Measurements from ENCODE around the gene CCDC34. TPM values are rescaled to one million over a fixed set of nuclear protein-coding genes. Genes with fewer than 3 reads are reported as not detected.

The CCDC34 gene
- total RNA-seq (2014; rRNA removed; shearing (Covaris generic)), result 10.5 and 11.4 TPM in 2 replicates
- polyA plus RNA-seq (2015; cell fraction: cytosol; rRNA removed), result 16.7 and 17.4 TPM in 2 replicates
- polyA plus RNA-seq (2015; cell fraction: nucleus; rRNA removed), result 6.7 and 9.3 TPM in 2 replicates

DNA sequence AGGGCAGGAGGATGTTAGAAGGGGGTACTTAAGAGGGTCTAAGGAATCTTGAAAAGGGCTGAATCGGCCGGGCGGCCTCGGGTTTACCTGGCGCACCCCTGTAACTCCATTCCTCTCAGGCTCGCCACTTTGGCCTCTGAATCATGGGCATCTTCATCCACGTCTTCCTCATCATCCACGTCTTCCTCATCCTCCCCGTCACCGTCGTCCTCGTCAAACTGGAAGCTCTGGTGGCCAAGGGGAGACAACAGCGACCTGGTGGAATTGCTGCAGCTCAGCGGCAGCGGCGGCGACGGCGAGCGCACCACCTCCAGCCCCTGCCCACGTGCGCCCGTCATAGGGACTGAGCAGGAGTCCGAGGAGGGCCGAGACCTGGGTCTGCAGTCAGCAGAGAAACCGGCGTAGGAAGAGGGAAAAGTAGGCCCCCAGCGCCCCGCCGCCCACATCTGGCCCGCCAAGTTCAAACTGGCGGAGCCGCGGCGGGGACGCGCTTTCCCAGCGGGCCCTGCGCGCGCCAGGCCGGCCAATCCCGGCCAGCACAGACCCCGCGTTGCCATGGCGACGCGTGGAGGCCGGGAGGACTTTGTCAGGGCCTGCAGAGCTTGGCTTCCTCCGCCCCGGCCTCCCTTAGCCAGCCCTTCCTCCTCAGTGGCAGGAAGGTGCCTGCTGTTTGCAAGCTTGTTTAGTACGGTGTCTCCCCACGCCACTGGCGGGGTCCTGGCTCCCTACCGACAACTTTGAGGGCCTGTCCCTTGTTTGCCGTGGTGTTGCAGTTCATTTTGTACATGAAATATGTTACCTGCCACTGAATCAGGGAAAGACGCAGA, at the start of gene CCDC34:
Gene CCDC34 (minus strand): TSS at position 467 of the 827 bp plus-strand sequence. CDS start 21 bp downstream, at position 446.
- peak; percentile 92 for DNase-seq (ENCODE audit: low read depth)

GRCh38 chr11:27412192-27412691, 49.2 kb upstream of the CCDC34 start:
- no peak for DNase-seq (ENCODE audit: low read depth)

GRCh38 chr11:27411328-27411727, 48.3 kb upstream of the CCDC34 start:
- no peak for DNase-seq (ENCODE audit: low read depth)

DNA sequence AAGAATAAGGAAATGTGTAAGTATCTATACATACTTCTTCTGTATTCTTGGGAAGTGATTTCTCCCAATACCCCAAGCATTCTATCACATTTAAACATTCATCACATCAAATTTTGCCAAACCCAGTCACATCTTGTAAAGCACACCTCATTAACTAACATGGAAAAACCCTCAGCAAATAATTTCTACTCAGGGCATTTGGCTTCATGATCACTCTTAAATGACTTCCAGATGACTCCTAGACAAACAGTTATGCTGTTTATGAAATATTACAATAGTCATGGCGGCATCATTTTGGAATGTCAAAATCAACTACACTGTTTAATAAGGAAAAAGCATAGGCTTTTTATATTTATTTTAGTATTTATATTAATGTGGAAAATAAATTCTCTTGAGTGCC, 47.3 kb upstream of the CCDC34 start:
- DNase-seq (ENCODE audit: low read depth), result no peak

DNA sequence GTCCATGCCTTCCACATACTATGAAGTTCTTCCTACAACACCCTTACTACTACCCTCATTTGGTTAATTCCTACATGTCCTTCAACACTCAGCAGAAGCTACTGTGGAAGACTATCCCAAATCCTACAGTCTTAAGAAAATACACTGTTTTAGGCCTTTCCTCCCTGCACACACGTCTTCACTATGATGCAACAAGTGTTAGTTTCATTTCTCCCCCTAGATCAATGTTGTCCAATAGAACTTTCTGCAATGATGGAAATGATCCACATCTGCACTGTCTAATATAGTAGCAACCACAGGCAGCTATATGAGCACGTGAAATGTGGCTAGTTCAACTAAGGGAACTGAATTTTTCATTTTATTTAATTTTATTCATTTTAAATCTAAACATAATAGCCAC, 46.7 kb upstream of the CCDC34 start:
- DNase-seq (ENCODE audit: low read depth), result no peak

DNA sequence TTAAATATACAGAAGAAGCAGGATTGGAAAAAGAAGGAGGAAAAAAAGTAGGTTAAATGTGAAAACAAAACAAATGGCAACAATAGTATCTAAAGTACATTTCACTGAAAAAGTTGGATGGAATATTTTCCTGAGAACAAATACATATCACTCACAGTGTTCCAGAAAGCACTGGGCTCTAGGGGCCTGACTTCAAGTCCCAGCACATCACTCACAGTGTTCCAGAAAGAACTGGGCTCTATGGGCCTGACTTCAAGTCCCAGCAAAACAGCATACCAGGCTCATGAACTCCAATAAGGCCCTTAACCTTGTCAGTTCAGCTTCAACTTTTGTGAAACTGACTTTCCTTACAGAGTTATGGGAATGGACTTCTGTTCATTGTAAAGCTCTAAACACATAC, 46.0 kb upstream of the CCDC34 start:
- no peak for DNase-seq (ENCODE audit: low read depth)

- no peak for DNase-seq (ENCODE audit: low read depth)
These were observed 45.3 kb upstream of the CCDC34 start for GRCh38 chr11:27408246-27408800.

DNA sequence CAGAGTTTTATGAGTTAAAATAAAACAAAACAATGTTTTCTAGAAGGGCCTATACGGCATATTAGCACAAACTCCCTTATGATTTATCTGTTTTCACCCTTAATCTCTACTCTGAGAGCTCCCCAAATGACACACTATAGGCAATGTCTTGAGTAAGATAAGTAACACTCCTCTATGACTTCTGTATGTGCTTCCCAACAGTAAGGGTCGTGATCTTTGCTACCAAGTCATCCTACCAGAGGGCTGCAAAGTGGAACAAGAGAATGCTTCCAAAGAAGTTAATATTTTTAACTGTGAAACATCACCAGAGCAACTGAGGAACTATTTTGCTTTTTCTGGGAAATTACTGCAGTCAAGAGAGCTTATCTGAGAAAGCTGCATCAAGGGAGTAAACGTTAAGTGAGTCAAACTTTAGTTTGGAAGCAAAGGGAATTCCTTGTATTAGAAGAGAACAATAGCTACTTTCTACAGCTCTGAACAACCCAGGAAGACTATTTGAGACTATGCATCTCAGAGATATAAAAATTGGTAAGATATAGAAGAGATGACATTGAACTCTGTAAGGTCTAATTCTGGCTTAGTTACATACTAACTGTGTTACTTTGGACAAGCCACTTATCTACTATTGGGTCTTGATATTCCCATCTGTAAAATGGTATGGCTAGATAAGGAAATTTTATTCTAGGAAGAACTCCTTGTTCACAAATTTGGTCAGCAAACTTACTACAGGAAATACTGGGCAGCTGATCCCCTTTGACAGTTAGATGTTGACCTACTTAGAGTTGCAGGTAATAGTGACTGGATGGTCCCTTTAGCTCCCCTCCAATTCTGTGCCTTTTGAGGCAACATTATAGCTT, 43.7 kb upstream of the CCDC34 start:
- no peak for DNase-seq (ENCODE audit: low read depth)

GRCh38 chr11:27405134-27405533, 42.1 kb upstream of the CCDC34 start:
- DNase-seq (ENCODE audit: low read depth), result no peak

DNA sequence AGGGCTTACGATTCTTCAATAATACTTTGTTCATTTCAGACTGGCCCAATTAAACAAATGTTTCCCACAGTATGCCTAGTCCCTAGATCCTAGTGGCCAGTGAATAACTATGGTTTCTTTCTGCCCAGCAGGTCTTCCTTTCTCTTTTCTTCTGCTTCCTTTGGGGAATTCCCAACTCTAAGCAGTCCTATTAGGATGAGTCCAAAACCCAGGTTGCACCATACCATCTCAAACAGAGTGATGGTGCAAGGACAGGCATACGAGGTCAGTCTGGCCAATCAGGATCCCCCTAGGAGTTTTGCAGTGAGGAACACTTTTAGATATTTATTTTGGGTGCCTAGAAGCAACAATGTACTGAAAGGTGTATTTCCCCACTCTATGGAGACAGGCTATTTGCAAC, 41.4 kb upstream of the CCDC34 start:
- DNase-seq (ENCODE audit: low read depth), result no peak

GRCh38 chr11:27403195-27403594, 40.2 kb upstream of the CCDC34 start:
- no peak for DNase-seq (ENCODE audit: low read depth)

DNA sequence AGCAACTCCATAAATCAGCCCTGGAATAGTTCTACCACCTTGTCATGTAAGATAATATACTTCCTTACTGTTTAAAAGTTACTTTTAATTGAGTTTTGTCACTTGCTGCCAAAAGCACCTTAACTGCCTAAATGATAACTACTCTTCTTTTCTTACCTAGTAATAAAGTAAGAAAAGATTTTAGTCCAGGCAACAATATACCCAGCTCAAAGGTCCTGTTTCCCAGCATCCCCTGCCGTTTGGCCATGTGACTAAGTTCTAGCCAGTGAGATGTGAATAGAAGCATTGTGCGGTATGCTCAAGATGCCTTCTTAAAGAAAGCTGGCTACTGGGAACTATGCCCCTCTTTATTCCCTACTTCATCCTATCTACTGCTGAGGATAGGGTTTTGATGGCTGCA, 39.4 kb upstream of the CCDC34 start:
- DNase-seq (ENCODE audit: low read depth), result no peak

DNA sequence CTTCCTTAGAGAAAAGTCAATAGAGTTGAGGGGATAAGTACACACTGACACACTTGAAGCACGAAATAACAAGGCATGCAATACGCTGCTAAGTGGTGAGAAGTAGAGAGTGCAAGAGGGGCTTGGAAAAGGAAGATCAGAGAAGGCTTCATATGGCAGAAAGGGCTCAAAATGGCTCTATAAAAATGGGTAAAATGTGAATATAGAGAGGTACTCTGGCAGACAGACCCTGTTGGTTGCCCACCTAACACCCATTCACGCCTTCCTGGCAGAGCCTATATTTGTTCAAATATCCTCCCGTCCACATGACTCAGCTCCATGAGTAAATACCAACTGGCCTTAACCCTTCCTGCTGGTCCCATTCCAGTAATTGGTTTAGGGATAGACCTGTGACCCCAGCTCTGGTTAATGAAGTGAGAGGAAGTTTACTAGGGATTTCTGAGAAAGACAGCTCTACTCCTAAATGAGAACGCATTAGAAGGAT, 38.9 kb upstream of the CCDC34 start:
- peak; percentile 18 for DNase-seq (ENCODE audit: low read depth)

DNA sequence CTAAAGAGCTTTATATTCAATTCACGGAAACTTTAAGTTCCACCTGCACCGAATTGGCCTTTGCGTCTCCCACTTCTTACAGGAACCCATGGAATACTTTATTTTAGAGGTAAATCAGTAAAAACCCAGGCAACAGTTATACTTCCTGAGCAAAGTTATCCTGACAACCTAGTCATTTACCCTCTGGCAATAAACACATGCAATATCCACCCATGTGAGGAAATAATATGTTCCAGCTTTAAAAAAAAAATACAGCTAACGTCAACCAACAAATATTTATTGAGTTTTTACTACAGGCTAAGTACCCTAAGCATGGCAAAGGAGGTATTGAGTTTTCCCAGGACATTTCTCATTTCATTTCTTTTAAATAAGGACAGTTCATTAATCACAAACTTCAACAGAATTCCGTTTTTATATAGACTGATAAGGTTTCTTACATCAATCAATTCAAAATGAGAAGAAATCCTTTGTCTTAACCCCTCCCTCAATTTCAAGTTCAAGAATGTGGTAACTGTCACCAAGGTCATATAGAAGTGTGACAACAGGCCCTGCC, 38.3 kb upstream of the CCDC34 start:
- DNase-seq (ENCODE audit: low read depth), result no peak

- DNase-seq (ENCODE audit: low read depth), result no peak
These were observed 35.4 kb upstream of the CCDC34 start for GRCh38 chr11:27398400-27398770.

GRCh38 chr11:27397624-27398399, 34.8 kb upstream of the CCDC34 start:
- DNase-seq (ENCODE audit: low read depth), result no peak

DNA sequence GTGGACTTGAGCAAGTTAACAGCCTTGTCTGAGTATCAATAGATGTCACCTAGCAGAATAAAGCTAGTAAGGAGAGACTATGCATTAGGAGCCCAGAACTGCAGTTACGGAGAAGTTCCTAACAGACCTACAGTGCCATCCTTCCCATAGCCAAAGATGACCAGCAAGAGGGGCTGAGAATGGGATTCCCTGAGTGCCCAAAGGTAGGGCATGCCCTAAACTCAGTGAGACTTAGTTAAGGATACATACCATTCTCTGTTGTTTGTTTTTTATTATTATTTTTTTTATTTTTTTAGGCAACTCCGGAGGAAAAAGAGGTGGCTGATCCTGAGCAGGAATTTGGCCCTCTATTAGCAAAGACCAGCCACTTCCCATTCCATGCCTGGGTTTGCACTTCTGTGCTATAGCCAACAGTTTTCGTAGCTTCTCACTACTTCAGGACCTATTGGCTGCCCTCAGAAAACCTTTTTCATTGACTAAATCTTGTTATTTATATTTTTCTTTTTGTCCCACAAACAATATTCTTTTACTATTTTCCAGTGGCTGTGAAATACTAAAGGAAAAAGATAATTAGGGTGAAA, 33.3 kb upstream of the CCDC34 start:
- no peak for DNase-seq (ENCODE audit: low read depth)

GRCh38 chr11:27395556-27396258, 32.7 kb upstream of the CCDC34 start:
- DNase-seq (ENCODE audit: low read depth), result no peak

DNA sequence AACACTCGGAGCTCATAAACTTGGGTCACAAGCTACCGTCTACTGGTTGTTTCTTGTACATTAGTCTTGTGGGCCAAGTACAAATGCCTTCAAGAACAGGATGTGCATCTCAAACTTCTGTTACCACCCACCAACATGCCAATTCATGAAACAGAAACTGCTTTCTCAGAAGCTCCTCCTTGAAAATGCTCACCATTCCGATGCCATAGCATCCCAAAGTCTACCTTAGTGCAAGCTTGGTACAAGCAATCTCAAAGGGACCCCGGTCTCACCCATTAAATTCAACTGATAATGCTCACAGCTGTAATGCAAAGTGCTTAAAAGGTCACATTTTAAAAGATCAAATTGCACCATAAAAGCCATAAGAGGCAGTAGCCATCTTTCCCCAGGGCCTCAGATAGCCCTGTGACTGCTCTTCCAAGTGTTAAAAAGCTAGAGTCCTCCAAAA, 31.8 kb upstream of the CCDC34 start:
- DNase-seq (ENCODE audit: low read depth), result no peak

All from HT1080 (cell line).